Keratinocyte (primary cell): ENCODE data around the gene ARHGEF28.

Source experiments
- CTCF ChIP-seq, 3 experiments: IDR thresholded peaks in 1 of 3; conservative IDR thresholded peaks in 1 of 3; optimal IDR thresholded peaks in 1 of 3; 2 replicates in 2 of 3; 3 replicates in 1 of 3; pipeline versions ENCODE3 to v1.5.1; 2011; ENCODE audit warnings: low read length in 3 of 3, mild to moderate bottlenecking in 3 of 3, moderate library complexity in 2 of 3, control low read depth in 1 of 3, inconsistent platforms in 1 of 3; ENCODE audit not compliant: insufficient read depth in 2 of 3; ENCODE audit errors: extremely low read depth in 1 of 3
- EZH2 ChIP-seq: IDR thresholded peaks from one replicate; pipeline ENCODE4 v1.6.1; 2012; ENCODE audit warnings: inconsistent platforms, mild to moderate bottlenecking, low read length, moderate library complexity

DNA sequence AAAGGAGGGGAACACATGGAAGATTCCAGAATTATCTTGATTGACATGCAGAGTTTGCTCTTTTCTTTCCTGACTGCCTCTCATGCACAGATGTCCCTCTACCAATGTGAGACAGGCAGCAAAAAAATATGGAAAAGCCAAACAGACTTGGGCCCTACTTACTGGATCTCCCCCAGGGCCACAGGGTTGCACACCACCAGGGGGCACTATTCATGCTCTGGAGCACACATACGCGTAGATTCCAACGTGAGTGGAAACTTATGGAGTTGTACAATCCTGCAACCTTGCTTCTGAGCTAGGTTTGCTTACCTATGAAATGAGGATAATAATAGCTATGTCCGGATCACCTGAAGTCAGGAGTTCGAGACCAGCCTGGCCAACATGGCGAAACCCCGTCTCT is 319.5 kb downstream of the ARHGEF28 start:
- TF ChIP-seq CTCF (optimal IDR thresholded peaks at IDR 0.05 in 1 of 3, IDR thresholded peaks at IDR 0.05 in 1 of 3, conservative IDR thresholded peaks at IDR 0.05 in 1 of 3; ENCODE audit: extremely low read depth in 1 of 3, insufficient read depth in 2 of 3, low read length in 3 of 3) (peak; percentile 34 to 61 (median 44)), EZH2 (no peak)
